ENCODE measurements around the gene C16orf95.

GRCh38 chr16:87327798-87328495 lies 10.8 kb upstream of the C16orf95 start:
- TF ChIP-seq CTCF (IDR thresholded peaks at IDR 0.05; ENCODE audit: poor library complexity) (no peak), EZH2 (IDR thresholded peaks at IDR 0.05; ENCODE audit: borderline replicate concordance) (no peak), EZH2phosphoT487 (IDR thresholded peaks at IDR 0.05; ENCODE audit: low read depth, severe bottlenecking, unreplicated experiment) (no peak)

Measured in hepatocyte (in vitro differentiated cells).